Thoracic aorta (tissue), 2 donors: Measurements from ENCODE around the gene SRA1. TPM values are rescaled to one million over a fixed set of nuclear protein-coding genes. Genes with fewer than 3 reads are reported as not detected.

Experiments used
- ATAC-seq: fragments of 150-250 bp; one replicate; pipeline ENCODE4 v1.8.0; 2017; ENCODE audit warnings: low read depth; ENCODE audit not compliant: insufficient number of reproducible peaks, low FRiP score
- DNase-seq: peaks from one replicate; pipeline ENCODE4 v3.0.0-alpha.2; 2020; ENCODE audit warnings: low spot score
- H3K27ac ChIP-seq, 2 donors: fragments of 200-600 bp; sonication (generic); 1 replicate in 1 of 2; 2 replicates in 1 of 2; pipeline ENCODE4 v1.5.1; 2016; ENCODE audit warnings: mild to moderate bottlenecking in 2 of 2, moderate library complexity in 2 of 2
- H3K27me3 ChIP-seq: fragments of 200-600 bp; sonication (generic); replicated peaks from 2 replicates; pipeline ENCODE4 v1.6.0; 2016; ENCODE audit warnings: mild to moderate bottlenecking; ENCODE audit not compliant: insufficient read depth
- H3K36me3 ChIP-seq: fragments of 200-600 bp; sonication (generic); one replicate; pipeline ENCODE4 v1.5.1; 2016
- H3K4me1 ChIP-seq, 2 donors: fragments of 200-600 bp; sonication (generic); 1 replicate in 1 of 2; 2 replicates in 1 of 2; pipeline versions ENCODE4 v1.5.1 to v1.6.0; 2016; ENCODE audit warnings: low read depth in 2 of 2, mild to moderate bottlenecking in 1 of 2; ENCODE audit not compliant: control insufficient read depth in 1 of 2
- H3K4me3 ChIP-seq: fragments of 200-600 bp; sonication (generic); 2 replicates; pipeline ENCODE4 v1.5.1; 2016; ENCODE audit warnings: mild to moderate bottlenecking
- H3K9me3 ChIP-seq: fragments of 200-600 bp; sonication (generic); 2 replicates; pipeline ENCODE4 v1.5.1; 2016
- total RNA-seq, 2 donors: library from RNA; depleted of rRNA; stranded (reverse); fragments of >200 nt; gene quantifications; one replicate each; pipeline versions ENCODE4 v1.1.0 to v1.2.3, GENCODE V29; 2016
- TF ChIP-seq, protein P1 (sequence below): fragments of 200-600 bp; sonication (generic); IDR thresholded peaks from one replicate; pipeline ENCODE4 v1.5.1; 2019; ENCODE audit warnings: antibody characterized with exemption

Gene SRA1
- total RNA-seq, 2 donors from 2014 or later: 29.6 to 34.3 TPM

DNA sequence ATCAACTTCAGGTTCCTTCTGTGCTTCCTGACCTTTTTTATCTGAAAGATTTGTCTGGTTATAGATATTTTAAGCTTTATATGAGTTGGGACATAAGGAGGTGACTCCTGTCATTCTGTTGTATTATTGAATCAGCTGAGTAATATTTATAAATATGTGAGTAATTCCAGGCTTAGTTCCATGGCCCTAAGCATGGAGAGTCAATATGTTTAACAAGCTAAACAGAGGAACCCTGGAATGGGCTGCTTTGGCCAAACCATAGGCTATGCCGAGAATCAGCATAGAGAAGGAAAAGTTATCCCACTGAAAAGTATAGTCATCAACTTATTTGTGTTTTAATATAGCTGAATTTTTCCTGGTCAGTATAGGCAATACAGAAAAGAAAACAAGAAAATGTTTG, 17.0 kb downstream of the SRA1 start:
- Histone ChIP-seq H3K27me3 (no peaks in the 10 kb centered on the region), H3K27ac (no peak overlapping the region), H3K9me3 (no peaks in the 10 kb centered on the region), H3K4me3 (no peak overlapping the region), H3K36me3 (peaks cover 47% of the 10 kb centered on the region), H3K4me1 (no peaks in the 10 kb centered on the region)
- DNase-seq (no peak), ATAC-seq (no peak)
- TF ChIP-seq, protein P1, sequence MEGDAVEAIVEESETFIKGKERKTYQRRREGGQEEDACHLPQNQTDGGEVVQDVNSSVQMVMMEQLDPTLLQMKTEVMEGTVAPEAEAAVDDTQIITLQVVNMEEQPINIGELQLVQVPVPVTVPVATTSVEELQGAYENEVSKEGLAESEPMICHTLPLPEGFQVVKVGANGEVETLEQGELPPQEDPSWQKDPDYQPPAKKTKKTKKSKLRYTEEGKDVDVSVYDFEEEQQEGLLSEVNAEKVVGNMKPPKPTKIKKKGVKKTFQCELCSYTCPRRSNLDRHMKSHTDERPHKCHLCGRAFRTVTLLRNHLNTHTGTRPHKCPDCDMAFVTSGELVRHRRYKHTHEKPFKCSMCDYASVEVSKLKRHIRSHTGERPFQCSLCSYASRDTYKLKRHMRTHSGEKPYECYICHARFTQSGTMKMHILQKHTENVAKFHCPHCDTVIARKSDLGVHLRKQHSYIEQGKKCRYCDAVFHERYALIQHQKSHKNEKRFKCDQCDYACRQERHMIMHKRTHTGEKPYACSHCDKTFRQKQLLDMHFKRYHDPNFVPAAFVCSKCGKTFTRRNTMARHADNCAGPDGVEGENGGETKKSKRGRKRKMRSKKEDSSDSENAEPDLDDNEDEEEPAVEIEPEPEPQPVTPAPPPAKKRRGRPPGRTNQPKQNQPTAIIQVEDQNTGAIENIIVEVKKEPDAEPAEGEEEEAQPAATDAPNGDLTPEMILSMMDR: no peak

DNA sequence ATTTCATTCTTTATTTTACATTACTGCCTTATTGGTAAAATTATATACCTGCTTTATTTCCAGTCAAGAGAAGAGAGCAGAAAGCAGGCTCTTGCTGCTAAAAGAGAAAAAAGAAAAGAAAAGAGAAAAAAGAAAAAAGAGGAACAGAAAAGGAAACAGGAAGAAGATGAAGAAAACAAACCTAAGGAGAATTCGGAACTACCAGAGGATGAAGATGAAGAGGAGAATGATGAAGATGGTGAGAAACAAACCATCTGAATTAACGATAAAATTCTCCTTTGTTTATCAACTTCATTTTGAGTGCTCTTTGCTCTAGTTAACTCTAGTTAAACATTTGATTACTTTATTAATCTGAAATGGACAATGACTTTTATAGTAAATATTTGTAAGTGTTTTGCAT, 33.3 kb downstream of the SRA1 start:
- ATAC-seq (no peak), DNase-seq (no peak)
- Histone ChIP-seq H3K9me3 (no peaks in the 10 kb centered on the region), H3K4me1 (no peaks in the 10 kb centered on the region), H3K4me3 (no peak overlapping the region), H3K27ac (no peak overlapping the region), H3K36me3 (peaks cover 27% of the 10 kb centered on the region), H3K27me3 (no peaks in the 10 kb centered on the region)
- TF ChIP-seq, protein P1: no peak

DNA sequence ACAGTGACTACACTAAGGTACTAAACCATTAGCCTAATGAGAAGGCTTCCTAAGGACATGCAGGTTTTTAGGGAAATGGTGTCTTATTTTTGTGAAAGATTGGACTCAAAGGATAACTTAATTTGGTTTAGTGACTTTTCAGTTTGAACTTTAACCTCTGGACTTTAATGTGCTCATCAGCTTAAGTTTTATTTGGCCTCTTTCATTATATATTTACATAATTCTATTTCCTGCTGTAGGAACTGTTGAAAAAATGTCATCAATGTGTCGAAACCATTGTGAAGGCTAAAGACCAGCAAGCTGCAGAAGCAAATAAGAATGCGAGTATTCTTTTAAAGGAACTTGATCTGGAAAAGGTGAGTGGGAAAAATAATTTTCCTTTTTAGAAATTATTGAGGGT, 44.1 kb downstream of the SRA1 start:
- no peak for ATAC-seq
- Histone ChIP-seq H3K36me3 (peaks cover 54% of the 10 kb centered on the region), H3K4me3 (no peak overlapping the region), H3K27me3 (no peaks in the 10 kb centered on the region), H3K4me1 (no peaks in the 10 kb centered on the region), H3K9me3 (no peaks in the 10 kb centered on the region), H3K27ac (no peak overlapping the region)
- no peak for DNase-seq
- TF ChIP-seq, protein P1: no peak

DNA sequence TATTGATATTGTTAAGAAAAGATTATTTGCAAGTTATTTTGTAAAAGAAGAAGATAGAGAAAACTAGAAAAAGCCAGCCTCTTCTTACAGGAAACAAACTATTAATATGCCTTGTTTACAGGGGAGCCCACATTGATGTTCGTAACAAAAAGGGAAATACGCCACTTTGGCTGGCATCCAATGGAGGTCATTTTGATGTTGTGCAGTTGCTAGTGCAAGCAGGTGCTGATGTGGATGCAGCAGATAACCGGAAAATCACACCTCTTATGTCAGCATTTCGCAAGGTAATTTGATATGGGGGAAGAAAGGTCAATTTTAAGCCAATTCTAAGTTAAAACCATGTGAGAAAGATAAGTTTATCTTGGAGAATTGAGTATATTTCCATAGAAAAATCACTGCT, 47.4 kb downstream of the SRA1 start:
- peaks cover 73% of the 10 kb centered on the region for H3K36me3 ChIP-seq
- no peaks in the 10 kb centered on the region for H3K9me3 ChIP-seq
- H3K4me3 ChIP-seq: no peak overlapping the region
- no peaks in the 10 kb centered on the region for H3K4me1 ChIP-seq
- no peak overlapping the region for H3K27ac ChIP-seq
- ATAC-seq (no peak), DNase-seq (no peak)
- no peaks in the 10 kb centered on the region for H3K27me3 ChIP-seq
- TF ChIP-seq, protein P1: no peak

DNA sequence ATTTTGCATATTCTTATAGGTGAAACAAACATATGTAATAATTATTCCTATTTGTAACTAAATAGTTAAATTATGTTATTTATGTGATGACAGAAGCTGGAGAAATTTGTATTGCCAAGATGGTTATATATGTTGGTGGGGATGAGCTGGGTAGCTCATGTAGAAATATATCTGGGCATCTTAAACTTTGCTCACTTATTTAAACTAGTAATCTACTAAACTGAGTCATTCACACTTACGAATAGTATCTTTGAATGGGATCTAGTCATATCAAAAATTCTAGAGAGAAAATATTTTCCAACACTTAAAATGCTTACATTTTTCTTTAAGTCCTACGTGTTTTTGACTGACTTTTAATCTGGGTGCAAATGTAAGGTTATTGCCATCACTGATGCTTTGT, 54.4 kb downstream of the SRA1 start:
- DNase-seq (no peak), ATAC-seq (no peak)
- H3K36me3 ChIP-seq: peaks cover 32% of the 10 kb centered on the region
- H3K4me1 ChIP-seq: no peaks in the 10 kb centered on the region
- TF ChIP-seq, protein P1: no peak
- H3K9me3 ChIP-seq: no peaks in the 10 kb centered on the region
- H3K27me3 ChIP-seq: no peaks in the 10 kb centered on the region
- H3K4me3 ChIP-seq: no peak overlapping the region
- H3K27ac ChIP-seq: no peak overlapping the region

Other genes with a start within 250 kb of the SRA1 start
- gene HBEGF, start 210.9 kb downstream of the SRA1 start, total RNA-seq: 10 to 100 TPM; 22.6 to 36.0 TPM
- not detected for gene SLC4A9, start 197.3 kb downstream of the SRA1 start, total RNA-seq
- gene ANKHD1, start 155.6 kb downstream of the SRA1 start, total RNA-seq: 100 to 1,000 TPM; 106 to 173 TPM
- gene EIF4EBP3, start 9.8 kb downstream of the SRA1 start, total RNA-seq: 1 to 10 TPM in 1 of 2 donors, not detected in 1; 6.0 TPM
- gene APBB3, start 7.1 kb upstream of the SRA1 start, total RNA-seq: 10 to 100 TPM; 31.3 to 34.9 TPM
- gene SLC35A4, start 7.4 kb upstream of the SRA1 start, total RNA-seq: 10 to 100 TPM; 21.7 to 40.2 TPM
- gene CD14, start 75.7 kb upstream of the SRA1 start, total RNA-seq: 100 to 1,000 TPM in 1 of 2 donors, 10 to 100 TPM in 1; 96.6 to 235 TPM
- gene TMCO6, start 82.0 kb upstream of the SRA1 start, total RNA-seq: 10 to 100 TPM; 11.4 to 13.5 TPM
- gene NDUFA2, start 90.2 kb upstream of the SRA1 start, total RNA-seq: 10 to 100 TPM; 19.9 to 26.4 TPM
- 100 to 1,000 TPM in 1 of 2 donors, 10 to 100 TPM in 1; 95.3 to 108 TPM for gene IK, start 90.4 kb upstream of the SRA1 start, total RNA-seq
- gene WDR55, start 107.4 kb upstream of the SRA1 start, total RNA-seq: 10 to 100 TPM; 24.6 to 26.1 TPM
- gene DND1, start 116.1 kb upstream of the SRA1 start, total RNA-seq: 1 to 10 TPM in 1 of 2 donors, under 1 TPM in 1; 0.54 to 1.8 TPM
- 10 to 100 TPM; 46.4 to 68.2 TPM for gene HARS1, start 133.9 kb upstream of the SRA1 start, total RNA-seq
- gene HARS2, start 134.0 kb upstream of the SRA1 start, total RNA-seq: 10 to 100 TPM; 26.0 to 69.0 TPM
- gene ZMAT2, start 143.0 kb upstream of the SRA1 start, total RNA-seq: 10 to 100 TPM; 32.0 to 50.4 TPM
- gene PCDHA1, start 228.7 kb upstream of the SRA1 start, total RNA-seq: not detected
- under 1 TPM in 1 of 2 donors, not detected in 1; 0.85 TPM for gene PCDHA2, start 237.4 kb upstream of the SRA1 start, total RNA-seq
- gene PCDHA3, start 243.6 kb upstream of the SRA1 start, total RNA-seq: 1 to 10 TPM in 1 of 2 donors, under 1 TPM in 1; 0.68 to 2.0 TPM
- gene PCDHA4, start 249.6 kb upstream of the SRA1 start, total RNA-seq: under 1 TPM; 0.78 to 0.81 TPM